HG02571 (cell line): ENCODE results near the gene GHRL.
"Not testable (repeated sequence)": the region's sequence is repeated elsewhere in the genome, so short reads cannot be mapped to it uniquely, and the experiment has no call there.

Experiments used
- ATAC-seq: cut with Tn5 transposase; IDR thresholded peaks from one replicate; pipeline ENCODE4 v1.9.1; 2021; ENCODE audit warnings: mild to moderate bottlenecking, moderate library complexity; ENCODE audit not compliant: unreplicated experiment

Gene GHRL

GRCh38 chr3:10300087-10300486 is 7.3 kb upstream of the GHRL start:
- no peak for ATAC-seq

GRCh38 chr3:10299679-10300078 is 6.9 kb upstream of the GHRL start:
- ATAC-seq, result no peak

- no peak for ATAC-seq
These were observed 6.4 kb upstream of the GHRL start for GRCh38 chr3:10299175-10299574.

GRCh38 chr3:10298064-10298463 is 5.3 kb upstream of the GHRL start:
- not testable (repeated sequence) for ATAC-seq

GRCh38 chr3:10294030-10294586 is 1.4 kb upstream of the GHRL start:
- ATAC-seq, result no peak

- ATAC-seq, result no peak
These were observed 1.1 kb downstream of the GHRL start for GRCh38 chr3:10291641-10292040.

GRCh38 chr3:10290481-10291176 is 2.1 kb downstream of the GHRL start:
- no peak for ATAC-seq

- ATAC-seq, result no peak
These were observed 2.9 kb downstream of the GHRL start for GRCh38 chr3:10289787-10290355.

- no peak for ATAC-seq
These were observed 3.7 kb downstream of the GHRL start for GRCh38 chr3:10289077-10289476.

GRCh38 chr3:10288575-10288960 is 4.2 kb downstream of the GHRL start:
- no peak for ATAC-seq

- ATAC-seq, result no peak
These were observed 4.7 kb downstream of the GHRL start for GRCh38 chr3:10287936-10288574.

- ATAC-seq, result no peak
These were observed 6.0 kb downstream of the GHRL start for GRCh38 chr3:10286596-10287295.

GRCh38 chr3:10286133-10286524 is 6.6 kb downstream of the GHRL start:
- no peak for ATAC-seq

- no peak for ATAC-seq
These were observed 7.2 kb downstream of the GHRL start for GRCh38 chr3:10285272-10286132.

GRCh38 chr3:10284496-10284895 is 8.3 kb downstream of the GHRL start:
- no peak for ATAC-seq

GRCh38 chr3:10283638-10284037 is 9.1 kb downstream of the GHRL start:
- no peak for ATAC-seq

GRCh38 chr3:10281951-10282350 is 10.8 kb downstream of the GHRL start:
- no peak for ATAC-seq

- ATAC-seq, result no peak
These were observed 12.2 kb downstream of the GHRL start for GRCh38 chr3:10280571-10280970.

GRCh38 chr3:10280177-10280529 is 12.6 kb downstream of the GHRL start:
- ATAC-seq, result no peak

GRCh38 chr3:10279384-10280176 is 13.2 kb downstream of the GHRL start:
- no peak for ATAC-seq
